ENCODE results near the gene SUPT20H.
A peak's percentile ranks its signal among the peaks of the same experiment; 100 is the strongest.
"Not testable (repeated sequence)": the region's sequence is repeated elsewhere in the genome, so short reads cannot be mapped to it uniquely, and the experiment has no call there.

SUPT20H gene

DNA sequence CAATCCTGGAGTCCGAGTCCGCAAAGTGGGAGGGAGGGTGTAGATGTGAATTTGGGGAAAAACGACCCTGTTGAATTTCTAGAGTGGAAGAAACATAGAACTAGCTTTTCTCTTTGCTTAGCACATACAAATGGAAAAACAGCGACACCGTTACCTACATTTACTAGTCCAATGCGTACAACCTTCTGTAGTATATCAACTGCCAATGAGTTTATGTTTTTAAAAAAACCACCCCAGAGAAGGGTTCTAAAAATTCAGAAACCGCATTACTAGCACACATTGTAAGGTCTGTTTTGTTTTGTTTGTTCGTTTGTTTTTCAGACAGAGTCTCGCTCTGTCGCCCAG is 332 bp upstream of the SUPT20H start:
- CTCF ChIA-PET, result interaction anchor here (0.6 kb wide), 1 partner anchor 73 kb away, joined by 3 read pairs; no protein-coding TSS in a partner anchor
- Histone ChIP-seq H3K4me3 (ENCODE audit: low read depth, low read length) (peak overlapping the region; percentile 94), H3K27ac (ENCODE audit: extremely low read depth, low read depth, low read length) (no peak overlapping the region), H3K9me3 (ENCODE audit: control insufficient read depth, insufficient read depth, low read depth, low read length) (no peaks in the 10 kb centered on the region), H3K36me3 (ENCODE audit: control insufficient read depth in 2 of 2, insufficient read depth in 1 of 2, low read length in 2 of 2) (peaks cover 4 to 5% of the 10 kb centered on the region in 2 experiments; a peak in 2 of 3 replicates), H3K4me1 (ENCODE audit: control insufficient read depth, insufficient read depth, low read length) (no peaks in the 10 kb centered on the region; the same call in 1 of the 2 replicates)
- POLR2A ChIA-PET, result no interaction called here
- TF ChIP-seq SP3 (tag by site-specific recombination; IDR thresholded peaks at IDR 0.05) (peak; percentile 8; the same call in 1 of the 2 replicates), KLF7 (tag by site-specific recombination; IDR thresholded peaks at IDR 0.05; ENCODE audit: borderline replicate concordance) (no peak), KLF9 (tag by site-specific recombination; IDR thresholded peaks at IDR 0.05; ENCODE audit: low read depth) (0 out of 2 replicates have a peak, but pooled peaks have one; percentile 40), YY1 (tag by site-specific recombination; IDR thresholded peaks at IDR 0.05) (no peak)
- TF ChIP-seq, protein P1, sequence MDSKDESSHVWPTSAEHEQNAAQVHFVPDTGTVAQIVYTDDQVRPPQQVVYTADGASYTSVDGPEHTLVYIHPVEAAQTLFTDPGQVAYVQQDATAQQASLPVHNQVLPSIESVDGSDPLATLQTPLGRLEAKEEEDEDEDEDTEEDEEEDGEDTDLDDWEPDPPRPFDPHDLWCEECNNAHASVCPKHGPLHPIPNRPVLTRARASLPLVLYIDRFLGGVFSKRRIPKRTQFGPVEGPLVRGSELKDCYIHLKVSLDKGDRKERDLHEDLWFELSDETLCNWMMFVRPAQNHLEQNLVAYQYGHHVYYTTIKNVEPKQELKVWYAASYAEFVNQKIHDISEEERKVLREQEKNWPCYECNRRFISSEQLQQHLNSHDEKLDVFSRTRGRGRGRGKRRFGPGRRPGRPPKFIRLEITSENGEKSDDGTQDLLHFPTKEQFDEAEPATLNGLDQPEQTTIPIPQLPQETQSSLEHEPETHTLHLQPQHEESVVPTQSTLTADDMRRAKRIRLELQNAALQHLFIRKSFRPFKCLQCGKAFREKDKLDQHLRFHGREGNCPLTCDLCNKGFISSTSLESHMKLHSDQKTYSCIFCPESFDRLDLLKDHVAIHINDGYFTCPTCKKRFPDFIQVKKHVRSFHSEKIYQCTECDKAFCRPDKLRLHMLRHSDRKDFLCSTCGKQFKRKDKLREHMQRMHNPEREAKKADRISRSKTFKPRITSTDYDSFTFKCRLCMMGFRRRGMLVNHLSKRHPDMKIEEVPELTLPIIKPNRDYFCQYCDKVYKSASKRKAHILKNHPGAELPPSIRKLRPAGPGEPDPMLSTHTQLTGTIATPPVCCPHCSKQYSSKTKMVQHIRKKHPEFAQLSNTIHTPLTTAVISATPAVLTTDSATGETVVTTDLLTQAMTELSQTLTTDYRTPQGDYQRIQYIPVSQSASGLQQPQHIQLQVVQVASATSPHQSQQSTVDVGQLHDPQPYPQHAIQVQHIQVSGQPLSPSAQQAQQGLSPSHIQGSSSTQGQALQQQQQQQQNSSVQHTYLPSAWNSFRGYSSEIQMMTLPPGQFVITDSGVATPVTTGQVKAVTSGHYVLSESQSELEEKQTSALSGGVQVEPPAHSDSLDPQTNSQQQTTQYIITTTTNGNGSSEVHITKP (tag by site-specific recombination; IDR thresholded peaks at IDR 0.05), result 0 out of 2 replicates have a peak, but pooled peaks have one; percentile 15

DNA sequence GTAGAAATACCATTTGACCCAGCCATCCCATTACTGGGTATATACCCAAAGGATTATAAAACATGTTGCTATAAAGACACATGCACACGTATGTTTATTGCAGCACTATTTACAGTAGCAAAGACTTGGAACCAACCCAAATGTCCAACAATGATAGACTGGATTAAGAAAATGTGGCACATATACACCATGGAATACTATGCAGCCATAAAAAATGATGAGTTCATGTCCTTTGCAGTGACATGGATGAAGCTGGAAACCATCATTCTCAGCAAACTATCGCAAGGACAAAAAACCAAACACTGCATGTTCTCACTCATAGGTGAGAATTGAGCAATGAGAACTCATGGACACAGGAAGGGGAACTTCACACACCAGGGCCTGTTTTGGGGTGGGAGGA is 3.3 kb downstream of the SUPT20H start:
- H3K27ac ChIP-seq (ENCODE audit: extremely low read depth, low read depth, low read length); CTCF ChIA-PET; H3K4me1 ChIP-seq (ENCODE audit: control insufficient read depth, insufficient read depth, low read length); POLR2A ChIA-PET; H3K36me3 ChIP-seq (ENCODE audit: control insufficient read depth in 2 of 2, insufficient read depth in 1 of 2, low read length in 2 of 2); H3K4me3 ChIP-seq (ENCODE audit: low read depth, low read length); H3K9me3 ChIP-seq (ENCODE audit: control insufficient read depth, insufficient read depth, low read depth, low read length): not testable (repeated sequence)
- peak; percentile 87 for TF ChIP-seq ZNF146 (tag by site-specific recombination; IDR thresholded peaks at IDR 0.05)
- TF ChIP-seq, protein P2, sequence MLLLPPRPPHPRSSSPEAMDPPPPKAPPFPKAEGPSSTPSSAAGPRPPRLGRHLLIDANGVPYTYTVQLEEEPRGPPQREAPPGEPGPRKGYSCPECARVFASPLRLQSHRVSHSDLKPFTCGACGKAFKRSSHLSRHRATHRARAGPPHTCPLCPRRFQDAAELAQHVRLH (tag by site-specific recombination; IDR thresholded peaks at IDR 0.05), result peak; percentile 79; the same call in 1 of the 2 replicates

DNA sequence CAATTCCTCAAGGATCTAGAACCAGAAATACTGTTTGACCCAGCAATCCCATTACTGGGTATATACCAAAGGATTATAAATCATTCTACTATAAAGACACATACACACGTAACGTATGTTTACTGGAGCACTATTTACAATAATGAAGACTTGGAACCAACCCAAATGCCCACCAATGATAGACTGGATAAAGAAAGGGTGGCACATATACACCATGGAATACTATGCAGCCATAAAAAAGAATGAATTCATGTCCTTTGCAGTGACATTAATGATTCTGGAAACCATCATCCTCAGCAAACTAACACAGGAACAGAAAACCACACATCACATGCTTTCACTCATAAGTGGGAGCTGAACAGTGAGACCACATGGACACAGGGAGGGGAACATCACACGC is 6.4 kb downstream of the SUPT20H start:
- H3K36me3 ChIP-seq (ENCODE audit: control insufficient read depth in 2 of 2, insufficient read depth in 1 of 2, low read length in 2 of 2); H3K4me1 ChIP-seq (ENCODE audit: control insufficient read depth, insufficient read depth, low read length); POLR2A ChIA-PET; H3K27ac ChIP-seq (ENCODE audit: extremely low read depth, low read depth, low read length); H3K9me3 ChIP-seq (ENCODE audit: control insufficient read depth, insufficient read depth, low read depth, low read length); CTCF ChIA-PET; H3K4me3 ChIP-seq (ENCODE audit: low read depth, low read length): not testable (repeated sequence)
- TF ChIP-seq ZNF146 (tag by site-specific recombination; IDR thresholded peaks at IDR 0.05), result peak; percentile 51; the same call in 1 of the 2 replicates

DNA sequence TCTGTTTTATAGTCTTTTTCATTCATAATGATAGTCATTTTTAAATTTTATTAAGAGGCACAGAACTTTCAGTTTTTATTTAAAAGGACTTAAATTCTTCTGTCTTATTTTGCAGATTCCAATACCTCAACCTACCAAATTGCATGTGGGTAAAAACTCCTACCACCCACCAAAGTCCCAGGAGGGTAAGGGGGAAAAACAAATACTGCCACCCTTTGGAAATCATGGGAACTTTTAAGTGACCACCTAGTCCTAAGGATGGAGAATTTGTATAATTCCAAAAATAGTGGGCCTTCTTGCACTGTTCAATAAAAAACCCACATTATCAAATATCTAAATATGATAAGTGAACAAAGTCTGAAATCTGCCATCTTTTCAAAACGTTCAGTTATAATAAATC is 9.7 kb downstream of the SUPT20H start:
- peaks cover 3 to 13% of the 10 kb centered on the region in 2 experiments for H3K36me3 ChIP-seq (ENCODE audit: control insufficient read depth in 2 of 2, insufficient read depth in 1 of 2, low read length in 2 of 2)
- H3K4me1 ChIP-seq (ENCODE audit: control insufficient read depth, insufficient read depth, low read length), result peaks cover 8% of the 10 kb centered on the region; the same call in 1 of the 2 replicates
- H3K27ac ChIP-seq (ENCODE audit: extremely low read depth, low read depth, low read length), result no peak overlapping the region
- ChIA-PET CTCF (interaction anchor here (1.8 kb wide), 1 partner anchor 18 kb away, joined by 4 read pairs; no protein-coding TSS in a partner anchor), POLR2A (interaction anchor here (0.7 kb wide), 1 partner anchor 514 kb away, joined by 5 read pairs; no protein-coding TSS in a partner anchor)
- H3K4me3 ChIP-seq (ENCODE audit: low read depth, low read length), result no peak overlapping the region
- peak; percentile 58 for TF ChIP-seq ZFP3 (tag by site-specific recombination; IDR thresholded peaks at IDR 0.05; ENCODE audit: low read depth)
- TF ChIP-seq, protein P3, sequence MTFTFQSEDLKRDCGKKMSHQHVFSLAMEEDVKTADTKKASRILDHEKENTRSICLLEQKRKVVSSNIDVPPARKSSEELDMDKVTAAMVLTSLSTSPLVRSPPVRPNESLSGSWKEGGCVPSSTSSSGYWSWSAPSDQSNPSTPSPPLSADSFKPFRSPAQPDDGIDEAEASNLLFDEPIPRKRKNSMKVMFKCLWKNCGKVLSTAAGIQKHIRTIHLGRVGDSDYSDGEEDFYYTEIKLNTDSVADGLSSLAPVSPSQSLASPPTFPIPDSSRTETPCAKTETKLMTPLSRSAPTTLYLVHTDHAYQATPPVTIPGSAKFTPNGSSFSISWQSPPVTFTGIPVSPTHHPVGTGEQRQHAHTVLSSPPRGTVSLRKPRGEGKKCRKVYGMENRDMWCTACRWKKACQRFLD (tag by site-specific recombination; IDR thresholded peaks at IDR 0.05), result no peak
- TF ChIP-seq IKZF3 (tag by site-specific recombination; IDR thresholded peaks at IDR 0.05), result no peak
- TF ChIP-seq GLI2 (tag by site-specific recombination; IDR thresholded peaks at IDR 0.05; ENCODE audit: borderline replicate concordance, low read depth), result no peak
- no peaks in the 10 kb centered on the region for H3K9me3 ChIP-seq (ENCODE audit: control insufficient read depth, insufficient read depth, low read depth, low read length)

Measured in HEK293 (cell line).